ENCODE measurements around the gene MBP.

The MBP gene

DNA sequence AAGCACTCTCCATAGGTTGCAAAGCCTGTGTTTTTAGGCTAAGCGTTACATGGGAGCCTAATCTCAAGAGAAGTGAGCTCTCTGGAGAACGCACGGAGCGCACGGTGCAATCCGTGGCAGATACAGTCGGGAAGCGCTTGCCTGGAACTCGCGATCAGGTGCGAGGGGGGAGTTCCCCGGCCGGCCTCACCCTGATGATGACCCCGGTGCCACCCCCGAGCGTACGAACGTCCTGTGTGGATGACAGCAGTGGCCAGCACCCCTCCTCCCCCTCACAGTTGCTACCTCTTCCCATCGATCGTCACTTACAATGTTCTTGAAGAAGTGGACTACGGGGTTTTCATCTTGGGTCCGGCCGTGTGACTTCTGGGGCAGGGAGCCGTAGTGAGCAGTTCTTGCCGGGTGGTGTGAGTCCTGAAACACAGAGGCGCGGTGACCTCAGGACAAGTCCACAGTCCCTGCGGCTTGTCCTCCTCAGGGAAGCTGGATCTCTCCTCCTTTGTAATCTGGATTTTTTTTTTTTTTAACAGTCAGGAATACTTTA is 142.9 kb downstream of the MBP start:
- no peak overlapping the region for H3K27ac ChIP-seq
- TF ChIP-seq, protein P1, sequence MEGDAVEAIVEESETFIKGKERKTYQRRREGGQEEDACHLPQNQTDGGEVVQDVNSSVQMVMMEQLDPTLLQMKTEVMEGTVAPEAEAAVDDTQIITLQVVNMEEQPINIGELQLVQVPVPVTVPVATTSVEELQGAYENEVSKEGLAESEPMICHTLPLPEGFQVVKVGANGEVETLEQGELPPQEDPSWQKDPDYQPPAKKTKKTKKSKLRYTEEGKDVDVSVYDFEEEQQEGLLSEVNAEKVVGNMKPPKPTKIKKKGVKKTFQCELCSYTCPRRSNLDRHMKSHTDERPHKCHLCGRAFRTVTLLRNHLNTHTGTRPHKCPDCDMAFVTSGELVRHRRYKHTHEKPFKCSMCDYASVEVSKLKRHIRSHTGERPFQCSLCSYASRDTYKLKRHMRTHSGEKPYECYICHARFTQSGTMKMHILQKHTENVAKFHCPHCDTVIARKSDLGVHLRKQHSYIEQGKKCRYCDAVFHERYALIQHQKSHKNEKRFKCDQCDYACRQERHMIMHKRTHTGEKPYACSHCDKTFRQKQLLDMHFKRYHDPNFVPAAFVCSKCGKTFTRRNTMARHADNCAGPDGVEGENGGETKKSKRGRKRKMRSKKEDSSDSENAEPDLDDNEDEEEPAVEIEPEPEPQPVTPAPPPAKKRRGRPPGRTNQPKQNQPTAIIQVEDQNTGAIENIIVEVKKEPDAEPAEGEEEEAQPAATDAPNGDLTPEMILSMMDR (conservative IDR thresholded peaks at IDR 0.05): no peak

DNA sequence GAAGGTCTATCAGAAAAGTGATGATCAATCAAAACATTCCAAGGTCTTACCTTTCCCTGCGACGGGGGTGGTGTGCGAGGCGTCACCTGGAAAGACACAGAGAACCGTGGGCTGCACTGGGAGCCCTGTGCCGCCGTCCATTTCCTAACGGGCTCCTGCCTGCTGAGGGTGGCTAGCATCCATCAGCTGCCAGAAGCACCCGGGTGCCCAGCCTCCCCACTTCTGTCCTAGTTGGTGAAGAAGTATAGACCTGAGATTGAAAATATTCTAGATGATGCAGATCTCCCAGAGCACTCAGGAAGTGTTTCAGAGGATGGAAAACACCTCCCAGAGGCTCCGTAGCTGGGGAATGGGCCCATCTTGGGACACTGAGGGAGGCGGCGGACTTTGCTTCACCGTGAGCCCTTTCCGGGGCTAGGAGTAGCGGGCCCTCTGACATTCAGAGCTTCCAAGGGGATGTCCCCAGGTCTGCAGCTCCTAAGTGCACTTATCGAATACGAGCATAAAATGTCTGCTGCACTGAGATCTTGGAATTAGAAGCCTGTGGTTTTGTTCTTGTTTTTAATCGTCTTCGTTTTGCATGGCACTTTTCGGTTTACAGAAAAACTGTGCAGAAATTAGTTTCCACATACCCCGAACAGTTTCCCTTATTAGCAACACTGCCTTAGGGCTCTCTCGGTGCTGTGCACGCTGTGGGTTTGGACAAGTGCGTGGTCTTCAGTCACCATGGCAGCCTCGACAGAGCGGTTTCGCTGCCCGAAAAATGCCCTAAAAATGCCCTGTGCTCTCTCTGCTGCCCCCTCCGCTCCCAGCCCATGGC is 143.5 kb downstream of the MBP start:
- TF ChIP-seq, protein P1 (conservative IDR thresholded peaks at IDR 0.05): no peak
- H3K27ac ChIP-seq: no peak overlapping the region

DNA sequence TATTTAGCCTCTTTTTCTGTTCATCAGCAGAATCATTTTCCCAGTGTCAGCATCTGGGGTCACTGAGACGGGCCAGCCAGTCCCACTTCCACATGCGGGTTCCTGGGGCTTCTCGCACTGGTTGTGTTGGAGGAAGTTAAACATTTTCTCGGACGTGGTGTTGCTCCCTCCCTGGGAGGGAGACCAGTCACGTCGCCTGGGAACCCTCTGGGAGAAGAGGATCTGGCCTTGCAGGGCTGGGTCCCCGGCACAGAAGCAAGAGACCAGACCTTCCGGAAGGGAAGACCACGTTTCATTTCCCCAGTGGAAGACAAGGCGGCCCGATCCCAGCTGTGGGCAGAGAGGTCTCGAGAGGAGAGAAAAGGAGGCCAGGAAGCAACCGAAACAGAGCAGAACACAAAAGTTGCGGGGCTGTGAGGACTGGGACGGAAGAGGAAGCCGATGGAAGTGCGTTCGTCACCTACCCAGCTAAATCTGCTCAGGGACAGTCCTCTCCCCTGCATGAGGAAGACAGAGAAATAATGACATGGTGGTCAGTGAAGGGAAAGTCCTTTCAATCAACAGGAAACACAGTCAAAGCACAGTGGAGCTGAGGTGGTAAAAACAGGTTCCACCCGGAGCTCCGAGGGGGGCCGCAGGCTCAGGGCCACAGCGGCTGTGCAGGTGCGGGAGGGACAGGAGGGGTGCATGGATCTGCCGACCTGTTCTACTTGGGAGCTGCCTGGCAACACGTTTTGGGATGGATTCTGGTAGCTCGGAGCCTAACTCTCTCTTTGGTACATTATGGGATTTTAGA is 144.4 kb downstream of the MBP start:
- TF ChIP-seq, protein P1 (conservative IDR thresholded peaks at IDR 0.05): no peak
- no peak overlapping the region for H3K27ac ChIP-seq

DNA sequence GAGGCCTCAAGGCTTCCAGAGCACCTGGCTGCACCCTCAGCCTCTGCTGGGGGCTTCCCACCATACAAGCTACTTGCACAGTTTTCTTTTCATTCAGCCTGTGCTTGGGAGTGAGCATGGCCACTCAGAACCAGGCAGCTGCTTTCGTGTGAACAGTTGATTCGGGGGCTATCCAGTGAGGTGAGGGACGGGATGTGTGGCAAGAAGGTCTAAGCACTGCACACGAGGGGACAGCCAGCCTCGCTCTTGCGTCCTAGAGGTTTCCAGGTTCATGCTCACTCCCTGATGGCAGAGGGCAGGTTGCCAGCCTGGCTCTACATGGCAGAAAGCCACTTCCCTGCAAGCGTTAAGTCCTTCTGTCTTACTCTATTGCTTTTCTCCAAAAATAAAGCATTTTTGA is 146.2 kb downstream of the MBP start:
- TF ChIP-seq, protein P1 (conservative IDR thresholded peaks at IDR 0.05): no peak
- no peak overlapping the region for H3K27ac ChIP-seq

- H3K27ac ChIP-seq: no peak overlapping the region
- TF ChIP-seq, protein P1 (conservative IDR thresholded peaks at IDR 0.05): no peak
These were observed 146.7 kb downstream of the MBP start for GRCh38 chr18:76985951-76986236.

GRCh38 chr18:76985156-76985950 is 147.2 kb downstream of the MBP start:
- TF ChIP-seq, protein P1 (conservative IDR thresholded peaks at IDR 0.05): no peak
- no peak overlapping the region for H3K27ac ChIP-seq
